GM19351 (cell line): ENCODE data around the gene WWOX.

ENCODE experiments used
- ATAC-seq: cut with Tn5 transposase; IDR thresholded peaks from one replicate; pipeline ENCODE4 v1.9.1; 2021; ENCODE audit warnings: mild to moderate bottlenecking, moderate library complexity; ENCODE audit not compliant: unreplicated experiment

Gene WWOX

GRCh38 chr16:78778101-78779004 lies 678.9 kb downstream of the WWOX start:
- peak; percentile 68 for ATAC-seq

DNA sequence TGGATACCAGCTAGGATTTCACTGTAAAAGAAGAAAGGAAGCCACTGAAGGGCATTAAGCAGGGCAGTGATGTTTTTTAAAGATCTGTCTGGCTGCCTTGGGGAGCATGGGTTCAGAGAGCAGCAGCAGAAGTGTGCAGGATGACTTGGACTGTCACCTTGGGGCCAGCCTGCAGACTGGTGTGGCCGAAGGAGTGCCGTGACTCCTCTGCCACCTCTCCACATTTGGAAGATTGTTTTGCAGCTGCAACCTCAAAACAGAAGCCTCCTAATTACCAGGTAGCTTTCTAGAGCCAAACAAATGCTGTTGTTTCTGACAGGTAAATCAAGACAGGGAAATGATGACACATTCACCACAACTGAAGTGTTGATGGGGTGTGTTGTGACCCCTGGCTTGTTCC lies 681.4 kb downstream of the WWOX start:
- ATAC-seq, result no peak

DNA sequence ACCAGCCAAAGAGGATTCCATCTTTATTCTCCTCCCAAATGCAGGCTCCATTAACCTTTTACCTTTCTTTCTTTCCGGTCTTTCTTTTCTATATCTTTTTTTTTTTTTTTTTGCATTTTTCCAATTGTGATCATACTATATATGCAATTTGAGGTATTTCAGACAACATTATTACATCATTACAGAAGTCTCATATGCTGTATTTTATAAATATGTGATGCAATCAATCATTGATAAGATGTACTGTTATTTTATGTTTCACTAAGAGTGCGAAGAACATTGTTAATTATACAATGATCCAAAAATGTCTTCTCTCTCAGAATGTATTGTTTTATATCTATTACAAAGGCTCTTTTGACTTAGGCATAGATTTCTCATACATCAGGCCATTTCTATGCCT lies 683.1 kb downstream of the WWOX start:
- ATAC-seq, result no peak

GRCh38 chr16:78783570-78784079 lies 684.2 kb downstream of the WWOX start:
- no peak for ATAC-seq

DNA sequence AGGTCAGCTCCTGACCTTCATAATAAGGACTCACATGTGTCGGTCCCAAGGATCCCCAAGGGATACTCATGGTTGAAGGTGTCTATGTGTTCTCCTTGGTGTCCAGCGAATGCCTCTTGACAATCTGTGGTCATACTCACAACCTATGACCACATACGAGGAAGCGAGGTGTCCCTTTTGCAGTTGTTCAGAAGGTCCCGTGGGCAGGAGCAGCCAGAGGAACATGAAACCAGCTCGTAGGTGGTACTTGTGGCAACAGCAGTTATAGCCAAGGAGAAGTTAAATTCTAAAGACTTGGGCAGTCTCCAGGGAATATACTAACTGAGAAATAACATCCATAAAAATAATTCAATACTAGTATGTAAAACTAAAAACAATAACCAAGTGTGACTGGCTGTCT lies 685.3 kb downstream of the WWOX start:
- no peak for ATAC-seq

DNA sequence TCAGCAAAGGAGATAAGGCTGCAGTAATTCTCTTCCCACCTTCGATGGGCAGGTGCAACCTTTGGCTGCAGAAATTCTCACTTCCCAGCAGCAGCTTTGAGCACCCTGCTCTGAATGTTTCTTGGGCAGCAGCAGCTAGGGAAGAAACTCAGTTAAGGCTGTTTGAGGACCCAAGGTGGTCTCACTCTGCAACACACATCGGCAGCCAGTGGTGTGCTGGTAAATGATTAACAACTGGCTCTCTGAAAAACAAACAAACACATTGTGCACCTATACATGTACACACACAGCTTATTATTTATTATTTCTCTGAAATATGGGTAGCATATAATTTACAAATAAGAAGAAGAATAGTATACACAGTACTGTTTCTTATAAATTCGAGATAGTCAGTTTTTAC lies 685.8 kb downstream of the WWOX start:
- no peak for ATAC-seq

- no peak for ATAC-seq
These were observed 687.2 kb downstream of the WWOX start for GRCh38 chr16:78786635-78787034.

- no peak for ATAC-seq
These were observed 688.8 kb downstream of the WWOX start for GRCh38 chr16:78788276-78788675.

DNA sequence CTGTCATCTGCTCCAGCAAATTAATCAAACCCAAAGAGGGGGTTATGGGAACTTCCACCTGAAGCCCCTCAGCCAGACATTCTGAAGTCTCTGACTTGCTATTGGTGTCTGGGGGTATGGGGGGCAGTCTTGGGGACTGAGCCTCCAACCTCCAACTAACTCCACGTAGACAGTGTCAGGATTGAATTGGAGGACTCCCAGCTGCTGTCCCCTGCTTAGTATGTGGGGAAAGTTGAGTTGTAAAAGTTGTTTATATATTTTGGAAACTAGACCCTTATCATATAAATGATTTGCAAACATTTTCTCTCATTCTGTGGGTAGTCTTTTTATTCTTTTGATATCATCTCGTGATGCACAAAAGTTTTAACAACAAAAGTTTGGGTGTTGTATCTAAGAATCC lies 689.2 kb downstream of the WWOX start:
- no peak for ATAC-seq

DNA sequence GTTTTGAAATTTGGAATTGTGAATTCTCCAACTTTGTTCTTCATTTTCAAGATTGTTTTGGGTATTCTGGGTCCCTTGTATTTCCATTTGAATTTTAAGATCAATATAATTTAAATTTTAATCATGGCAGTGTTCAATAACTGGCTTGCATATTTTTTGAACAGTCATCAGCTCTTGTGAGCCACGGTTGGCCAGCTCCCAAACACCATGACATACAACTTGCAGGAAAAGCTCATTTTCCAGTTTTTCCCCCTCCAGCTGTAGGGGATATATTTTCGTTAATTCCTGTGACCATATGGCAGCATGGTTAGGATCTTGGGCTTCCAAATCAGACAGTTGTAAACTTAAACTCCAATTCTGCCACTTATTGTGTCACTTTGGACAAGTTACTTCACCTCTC lies 690.1 kb downstream of the WWOX start:
- no peak for ATAC-seq

- ATAC-seq, result no peak
These were observed 691.6 kb downstream of the WWOX start for GRCh38 chr16:78791011-78791410.

GRCh38 chr16:78791926-78792325 lies 692.5 kb downstream of the WWOX start:
- no peak for ATAC-seq

DNA sequence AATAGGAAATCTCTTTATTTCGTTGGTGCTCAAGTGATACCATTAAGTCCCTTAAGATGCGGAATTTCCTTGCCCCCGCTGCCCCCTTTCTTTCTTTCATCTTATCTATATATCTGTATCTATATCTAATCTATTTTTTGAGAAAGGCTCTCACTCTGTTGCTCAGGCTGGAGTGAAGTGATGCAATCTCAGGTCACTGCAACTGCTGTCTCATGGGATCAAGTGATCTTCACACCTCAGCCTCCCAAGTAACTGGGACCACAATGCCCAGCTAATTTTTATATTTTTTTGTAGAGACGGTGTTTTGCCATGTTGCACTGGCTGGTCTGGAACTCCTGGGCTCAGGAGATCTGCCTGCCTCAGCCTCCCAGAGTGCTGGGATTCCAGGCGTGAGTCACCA lies 693.5 kb downstream of the WWOX start:
- ATAC-seq, result no peak

DNA sequence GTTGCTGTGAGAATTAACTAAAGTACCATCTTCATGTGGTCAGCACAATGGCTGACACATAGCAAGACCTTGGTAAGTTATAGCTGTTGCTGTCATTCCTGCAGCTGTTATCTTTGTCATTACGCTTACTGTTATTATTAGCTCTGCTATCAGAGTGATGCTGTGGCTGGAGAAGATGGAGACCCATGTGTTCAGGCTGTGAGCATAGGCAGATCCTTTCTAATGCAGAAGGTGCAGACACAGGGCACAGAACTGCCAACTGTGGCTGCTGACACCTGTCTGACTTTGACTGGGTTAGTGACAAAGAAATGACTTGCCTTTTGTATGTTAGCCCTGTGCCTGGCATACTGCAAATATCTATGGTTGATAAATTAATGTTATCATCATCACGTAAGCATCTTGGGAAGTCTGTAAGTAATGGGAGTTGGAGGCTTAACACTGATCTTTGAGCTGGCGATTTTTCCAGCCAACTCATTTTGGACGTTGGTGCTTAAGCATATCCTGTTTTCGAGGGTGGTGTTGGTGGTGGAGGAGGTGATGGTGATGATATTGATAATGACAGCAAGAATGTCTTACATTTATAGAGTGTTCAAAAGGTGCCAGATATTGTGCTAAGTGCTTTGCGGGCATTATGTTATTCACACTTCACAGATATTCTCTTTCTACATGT lies 695.3 kb downstream of the WWOX start:
- ATAC-seq, result no peak

DNA sequence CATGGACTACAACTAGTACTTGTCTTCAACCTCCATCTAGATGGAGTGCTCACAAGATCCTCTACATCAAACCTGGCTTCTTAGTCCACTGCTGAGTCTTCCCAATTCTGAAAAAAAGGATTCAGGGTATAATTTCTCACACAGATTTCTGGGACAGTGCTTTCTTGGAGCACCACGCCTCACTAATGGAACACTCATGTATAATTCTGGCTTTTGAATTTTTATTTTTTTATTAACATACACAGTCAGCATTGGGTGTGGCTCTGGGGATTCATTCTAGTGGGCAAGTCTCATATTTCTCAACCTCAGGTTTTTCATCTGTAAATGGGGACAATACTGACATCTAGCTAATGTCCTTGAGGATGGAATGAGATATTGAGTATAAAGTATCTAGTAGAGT lies 696.0 kb downstream of the WWOX start:
- no peak for ATAC-seq

- peak; percentile 83 for ATAC-seq
These were observed 696.9 kb downstream of the WWOX start for GRCh38 chr16:78796221-78796866.

DNA sequence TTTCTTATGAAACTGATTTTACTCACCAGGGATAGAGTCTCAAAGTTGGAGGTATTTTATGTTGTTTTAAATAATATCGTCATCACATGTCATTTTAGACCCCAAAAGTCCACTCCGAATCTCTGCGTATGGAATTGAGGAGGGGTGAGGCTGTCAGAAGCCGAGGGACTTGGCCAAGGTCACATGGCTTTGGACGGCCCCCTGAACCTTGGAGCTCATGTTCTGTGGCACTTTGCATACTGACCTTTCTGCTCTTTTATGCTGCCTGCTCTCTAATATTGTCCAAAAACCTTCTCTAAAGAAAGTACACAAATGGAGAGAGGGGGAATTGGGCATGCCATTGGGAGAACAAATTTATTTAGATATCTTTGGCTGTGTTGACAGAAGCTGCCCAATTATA lies 700.0 kb downstream of the WWOX start:
- no peak for ATAC-seq

DNA sequence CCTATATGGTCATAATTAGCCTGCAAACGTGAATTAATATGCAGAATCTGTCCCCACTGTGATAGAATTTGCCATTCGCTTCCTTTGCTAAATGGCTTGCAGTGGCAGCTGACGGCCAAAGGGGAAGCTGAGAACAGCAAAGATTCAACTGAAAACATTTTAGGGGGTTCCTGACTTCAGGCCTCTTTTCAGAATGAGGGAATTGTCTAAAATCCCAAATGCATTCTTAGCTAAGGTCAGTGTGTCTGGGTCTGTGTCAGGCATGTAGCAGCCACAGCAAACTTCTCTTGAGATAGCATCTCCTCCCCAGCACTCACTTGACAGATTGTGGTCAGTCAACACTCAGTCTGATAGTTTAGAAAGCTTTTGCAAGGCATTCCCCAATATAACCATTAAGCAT lies 701.1 kb downstream of the WWOX start:
- ATAC-seq, result no peak

DNA sequence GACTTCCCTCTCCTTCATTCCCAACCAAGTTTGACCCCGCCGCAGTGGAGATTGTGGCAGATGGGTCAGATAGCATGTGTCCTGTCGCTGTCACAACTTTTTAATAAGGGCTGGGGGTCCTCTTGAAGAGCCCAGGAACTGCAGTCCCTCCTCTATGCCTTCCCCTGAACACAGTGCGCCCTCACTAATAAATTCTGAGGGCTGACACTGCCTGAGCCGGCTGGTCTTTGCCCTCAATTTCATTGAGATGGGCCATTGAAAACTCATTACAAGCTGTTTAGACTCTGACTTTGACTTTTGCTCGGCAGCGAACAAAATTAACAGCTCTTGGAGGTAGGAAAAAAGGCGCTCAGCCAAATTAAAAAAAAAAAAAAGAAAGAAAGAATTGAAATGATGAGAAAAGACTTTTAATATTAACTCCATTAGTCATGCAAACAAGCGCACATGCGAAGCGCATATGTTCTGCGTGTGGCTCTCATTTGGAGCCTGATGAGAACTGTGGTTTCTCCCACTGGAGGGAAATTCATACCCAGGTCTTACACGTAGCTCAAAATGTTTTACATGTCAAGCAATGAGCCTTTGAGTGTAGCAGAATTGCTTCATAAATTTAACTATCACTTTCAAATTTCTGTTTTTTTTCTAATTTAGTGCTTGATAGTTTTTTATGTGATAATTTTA lies 704.7 kb downstream of the WWOX start:
- no peak for ATAC-seq

- ATAC-seq, result no peak
These were observed 706.1 kb downstream of the WWOX start for GRCh38 chr16:78805556-78805955.

- no peak for ATAC-seq
These were observed 711.8 kb downstream of the WWOX start for GRCh38 chr16:78811247-78811646.
